ENCODE data around the gene CNOT1.

CNOT1 gene

DNA sequence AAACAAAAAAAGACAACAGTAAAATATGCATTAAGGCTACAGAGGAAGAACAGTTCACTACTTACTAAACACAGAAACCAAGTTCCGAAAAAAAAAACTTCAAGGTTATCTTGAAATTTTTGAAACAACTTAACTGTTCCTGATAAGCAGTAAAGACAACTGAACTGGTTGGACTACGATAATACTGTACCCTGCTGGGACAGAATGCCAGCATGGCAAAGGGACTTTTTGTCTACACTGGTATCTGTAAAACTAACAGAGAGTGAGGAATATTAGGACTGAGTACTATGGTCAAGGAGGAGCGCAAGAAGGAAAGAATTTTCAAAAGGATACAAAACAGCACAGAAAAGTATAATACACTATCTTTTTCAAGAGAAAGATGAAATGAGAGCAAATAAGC, 94.5 kb downstream of the CNOT1 start:
- H3K4me3 ChIP-seq (ENCODE audit: low read length), result no peak overlapping the region
- no peak for DNase-seq (ENCODE audit: low read depth, low spot score)

DNA sequence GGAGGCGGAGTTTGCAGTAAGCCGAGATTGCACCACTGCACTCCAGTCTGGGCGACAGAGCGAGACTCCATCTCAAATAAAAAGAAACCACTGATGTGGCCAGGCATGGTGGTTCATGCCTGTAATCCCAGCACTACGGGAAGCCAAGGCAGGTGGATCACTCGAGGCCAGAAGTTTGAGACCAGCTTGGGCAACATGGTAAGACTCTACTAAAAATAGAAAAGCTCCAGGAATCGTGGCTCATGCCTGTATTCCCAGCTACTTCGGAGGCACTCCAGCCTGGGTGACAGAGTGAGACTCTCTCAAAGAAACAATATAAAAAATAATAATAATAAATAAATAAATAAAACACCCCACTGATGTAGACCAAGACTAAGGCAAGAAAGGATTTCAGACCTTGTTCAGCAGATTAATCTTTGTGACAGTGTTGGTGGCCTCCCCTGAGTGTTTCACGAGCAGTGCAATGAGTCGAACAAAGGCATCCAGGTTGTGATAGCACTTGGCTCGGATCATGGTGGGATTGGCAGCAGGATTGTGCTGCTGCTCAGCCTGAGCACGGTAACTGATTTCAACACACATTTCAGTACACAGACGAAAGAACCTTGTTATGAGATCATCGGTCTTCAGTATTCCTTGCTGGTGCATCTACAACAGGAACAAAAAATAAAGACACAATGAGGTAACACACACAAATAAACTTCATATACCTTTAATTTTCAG, 95.7 kb downstream of the CNOT1 start:
- no peak for DNase-seq (ENCODE audit: low read depth, low spot score)
- no peak overlapping the region for H3K4me3 ChIP-seq (ENCODE audit: low read length)

DNA sequence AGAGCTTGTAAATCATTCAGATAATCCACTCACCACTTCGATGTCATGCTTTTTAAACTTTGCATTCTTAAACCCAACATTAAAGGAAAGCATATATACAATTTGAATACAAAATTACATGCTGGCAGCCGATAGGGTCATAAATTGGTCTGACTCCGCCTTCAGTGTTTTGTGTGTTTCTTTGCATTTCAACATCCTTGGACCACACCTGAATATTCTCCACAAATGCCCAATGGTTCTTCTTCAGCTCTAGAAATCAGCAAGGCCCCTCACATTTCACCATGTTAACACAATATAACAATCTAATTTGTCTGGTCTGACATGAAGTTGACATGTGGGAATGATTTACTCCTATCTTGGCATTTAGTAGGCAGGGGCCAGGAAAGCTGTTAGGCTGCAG, 97.2 kb downstream of the CNOT1 start:
- no peak overlapping the region for H3K4me3 ChIP-seq (ENCODE audit: low read length)
- DNase-seq (ENCODE audit: low read depth, low spot score), result no peak

DNA sequence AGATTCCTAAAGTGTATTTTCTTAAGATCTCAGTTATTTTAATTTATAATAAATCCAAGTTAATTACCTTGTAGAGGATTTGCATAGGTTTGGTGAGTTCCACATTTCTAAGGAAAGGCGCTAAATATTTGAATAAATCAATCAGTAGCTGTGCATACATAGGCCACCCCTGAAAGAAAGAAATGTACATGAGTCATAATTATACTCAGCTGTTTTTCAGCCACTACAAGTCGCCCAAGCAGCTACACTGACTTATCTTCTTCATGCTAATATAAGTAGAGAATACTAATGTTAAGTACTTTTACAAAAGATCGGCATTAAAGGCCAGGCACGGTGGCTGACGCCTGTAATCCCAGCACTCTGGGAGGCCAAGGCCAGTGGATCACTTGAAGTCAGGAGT, 99.4 kb downstream of the CNOT1 start:
- H3K4me3 ChIP-seq (ENCODE audit: low read length), result no peak overlapping the region
- DNase-seq (ENCODE audit: low read depth, low spot score), result no peak

DNA sequence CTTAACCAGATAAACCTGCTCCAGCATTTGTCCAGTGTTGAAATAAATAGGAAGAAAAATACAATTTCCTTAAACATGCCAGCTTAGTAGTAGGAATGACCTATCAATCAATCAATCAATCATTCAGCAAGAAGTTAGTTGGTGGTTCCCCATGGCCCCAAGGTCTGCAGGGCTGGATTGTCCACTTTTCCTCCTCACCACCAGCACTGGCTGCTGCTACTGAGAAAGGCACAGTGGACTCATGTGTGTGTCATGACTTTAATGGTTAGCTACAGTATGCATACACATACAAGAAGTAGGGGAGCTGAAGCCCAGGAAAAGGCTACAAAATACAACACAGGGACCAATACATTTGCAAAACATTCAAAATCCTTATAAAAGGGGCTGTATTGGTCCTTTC, 109.9 kb downstream of the CNOT1 start:
- H3K4me3 ChIP-seq (ENCODE audit: low read length), result no peak overlapping the region
- no peak for DNase-seq (ENCODE audit: low read depth, low spot score)

DNA sequence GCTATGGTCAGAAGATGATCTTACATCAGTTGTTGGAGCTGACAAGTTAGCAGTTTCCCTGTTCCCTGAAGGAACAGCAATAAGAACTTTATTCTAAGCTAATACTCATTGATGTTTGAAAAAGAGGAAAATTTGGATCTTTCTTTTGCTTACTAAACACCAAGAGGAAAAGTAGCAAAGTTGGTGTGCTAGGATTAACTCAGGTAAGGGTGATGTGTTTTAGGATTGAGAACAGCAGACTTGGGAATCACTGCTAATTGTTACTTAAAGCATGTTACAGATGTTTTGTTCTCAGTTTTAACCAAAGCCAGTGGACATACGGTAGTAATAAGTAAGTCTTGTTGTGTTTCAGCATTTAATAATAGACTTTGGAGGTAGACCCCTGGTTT, 110.7 kb downstream of the CNOT1 start:
- DNase-seq (ENCODE audit: low read depth, low spot score), result no peak
- H3K4me3 ChIP-seq (ENCODE audit: low read length), result no peak overlapping the region

DNA sequence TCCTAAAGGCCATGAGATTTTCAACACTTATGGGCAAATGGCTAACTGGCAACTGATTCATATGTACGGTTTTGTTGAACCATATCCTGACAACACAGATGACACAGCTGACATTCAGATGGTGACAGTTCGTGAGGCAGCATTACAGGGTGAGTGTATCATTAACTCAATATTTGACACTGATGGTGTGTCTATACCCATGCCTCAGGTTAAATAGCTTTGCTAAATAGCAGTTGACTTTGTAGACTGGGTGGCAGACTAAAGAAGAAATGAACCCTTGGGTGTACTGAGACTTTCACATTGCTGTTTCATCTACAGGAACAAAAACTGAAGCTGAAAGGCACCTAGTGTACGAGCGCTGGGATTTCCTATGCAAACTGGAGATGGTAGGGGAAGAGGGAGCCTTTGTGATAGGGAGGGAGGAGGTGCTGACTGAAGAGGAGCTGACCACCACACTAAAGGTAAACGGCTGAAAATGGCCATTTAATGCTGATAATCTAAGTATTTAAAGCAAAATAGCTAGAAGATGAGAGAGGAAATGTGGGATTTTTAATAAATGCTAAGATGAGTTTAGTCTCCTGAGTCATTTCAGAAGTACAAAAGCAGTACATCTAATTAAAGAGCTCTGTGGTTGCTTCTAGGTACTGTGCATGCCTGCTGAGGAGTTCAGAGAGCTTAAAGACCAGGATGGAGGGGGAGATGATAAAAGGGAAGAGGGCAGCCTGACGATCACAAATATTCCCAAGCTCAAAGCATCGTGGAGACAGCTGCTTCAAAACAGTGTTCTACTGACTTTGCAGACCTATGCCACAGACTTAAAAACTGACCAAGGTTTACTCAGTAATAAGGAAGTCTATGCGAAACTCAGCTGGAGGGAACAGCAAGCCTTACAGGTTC, 111.3 kb downstream of the CNOT1 start:
- H3K4me3 ChIP-seq (ENCODE audit: low read length), result no peak overlapping the region
- DNase-seq (ENCODE audit: low read depth, low spot score), result no peak

DNA sequence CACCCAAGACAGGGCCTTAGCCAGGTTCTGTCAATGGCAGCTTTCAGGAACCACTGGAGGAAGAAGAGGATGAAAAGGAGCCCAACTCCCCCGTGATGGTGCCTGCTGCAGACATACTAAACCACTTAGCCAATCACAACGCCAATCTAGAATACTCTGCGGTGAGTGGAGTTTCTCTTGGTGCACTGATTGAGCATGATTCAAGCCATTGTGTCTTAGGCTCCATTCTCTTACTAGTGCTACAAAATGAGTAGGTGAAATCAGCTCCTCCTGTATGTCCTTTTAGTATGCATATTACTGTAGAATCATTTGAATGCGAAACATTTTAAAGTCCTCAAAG, 112.9 kb downstream of the CNOT1 start:
- H3K4me3 ChIP-seq (ENCODE audit: low read length), result no peak overlapping the region
- no peak for DNase-seq (ENCODE audit: low read depth, low spot score)

DNA sequence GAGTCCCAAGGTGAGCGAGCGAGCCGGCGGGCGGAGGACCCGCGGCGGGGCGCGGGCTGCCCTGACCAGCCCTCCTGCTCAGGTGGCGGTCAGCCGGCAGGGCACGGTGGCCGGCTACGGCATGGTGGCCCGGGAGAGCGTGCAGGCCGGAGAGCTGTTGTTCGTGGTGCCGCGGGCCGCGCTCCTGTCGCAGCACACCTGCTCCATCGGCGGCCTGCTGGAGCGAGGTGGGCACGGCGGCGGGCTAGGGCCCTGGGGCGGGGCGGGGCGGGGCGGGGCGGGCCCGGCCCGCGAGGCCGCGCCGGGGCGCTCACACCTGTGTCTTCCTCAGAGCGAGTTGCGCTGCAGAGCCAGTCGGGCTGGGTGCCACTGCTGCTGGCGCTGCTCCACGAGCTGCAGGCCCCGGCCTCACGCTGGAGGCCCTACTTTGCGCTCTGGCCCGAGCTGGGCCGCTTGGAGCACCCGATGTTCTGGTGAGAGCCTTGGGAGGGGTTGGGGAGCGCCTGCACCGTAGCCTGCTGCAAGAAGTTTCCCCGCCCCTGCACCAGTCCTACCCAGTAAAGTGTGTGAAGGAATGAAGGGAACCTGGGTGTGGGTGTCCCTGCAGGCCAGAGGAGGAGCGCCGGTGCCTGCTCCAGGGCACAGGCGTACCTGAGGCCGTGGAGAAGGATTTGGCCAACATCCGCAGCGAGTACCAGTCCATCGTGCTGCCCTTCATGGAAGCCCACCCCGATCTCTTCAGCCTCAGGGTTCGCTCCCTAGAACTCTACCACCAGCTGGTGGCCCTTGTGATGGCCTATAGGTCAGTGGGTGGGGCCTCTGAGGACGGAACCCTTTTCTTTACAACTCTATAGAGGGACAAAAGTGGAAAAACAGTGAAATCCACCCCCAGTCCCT, 113.5 kb downstream of the CNOT1 start:
- DNase-seq (ENCODE audit: low read depth, low spot score), result no peak
- no peak overlapping the region for H3K4me3 ChIP-seq (ENCODE audit: low read length)

DNA sequence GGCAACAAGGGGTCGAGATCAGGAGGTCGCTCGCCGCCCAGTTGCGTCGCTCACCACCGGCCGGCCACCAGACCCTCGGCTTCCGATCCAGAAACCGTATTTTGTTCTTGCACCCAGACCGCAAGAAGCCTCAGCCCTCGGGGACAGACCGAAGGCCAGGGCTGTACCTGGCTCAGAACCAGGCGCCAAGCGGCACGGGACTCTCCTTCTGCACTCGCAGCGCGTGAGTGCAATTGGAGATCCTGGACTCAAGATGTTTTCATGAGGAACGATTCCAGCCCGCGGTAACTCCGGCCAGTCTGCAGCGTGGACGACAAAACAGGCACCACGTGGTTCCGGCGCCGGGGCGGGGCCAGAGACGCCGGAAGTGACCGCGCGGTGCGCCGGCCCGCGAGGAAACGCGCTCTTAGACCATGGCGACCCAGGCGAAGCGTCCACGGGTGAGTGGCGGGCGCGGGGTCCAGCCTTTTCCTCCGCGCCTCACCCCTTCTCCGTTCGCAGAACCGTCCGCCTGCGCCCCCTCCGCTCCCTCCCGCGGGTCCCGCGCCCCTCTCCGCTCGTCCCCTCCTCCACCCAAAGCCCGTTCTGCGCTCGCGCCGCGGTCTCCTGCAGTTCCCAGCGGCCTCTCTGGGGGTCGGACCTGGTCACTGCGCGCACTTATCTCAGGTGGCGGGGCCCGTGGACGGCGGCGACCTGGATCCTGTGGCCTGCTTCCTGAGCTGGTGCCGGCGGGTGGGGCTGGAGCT, 114.3 kb downstream of the CNOT1 start, which contains the start of gene SETD6:
Gene SETD6, plus strand, starts transcription at position 393 of the 746 bp plus-strand sequence. Its CDS starts 21 bp downstream, at position 414.
- no peak within 1 kb of the TSS for H3K4me3 ChIP-seq (ENCODE audit: low read length)
- DNase-seq (ENCODE audit: low read depth, low spot score), result no peak

DNA sequence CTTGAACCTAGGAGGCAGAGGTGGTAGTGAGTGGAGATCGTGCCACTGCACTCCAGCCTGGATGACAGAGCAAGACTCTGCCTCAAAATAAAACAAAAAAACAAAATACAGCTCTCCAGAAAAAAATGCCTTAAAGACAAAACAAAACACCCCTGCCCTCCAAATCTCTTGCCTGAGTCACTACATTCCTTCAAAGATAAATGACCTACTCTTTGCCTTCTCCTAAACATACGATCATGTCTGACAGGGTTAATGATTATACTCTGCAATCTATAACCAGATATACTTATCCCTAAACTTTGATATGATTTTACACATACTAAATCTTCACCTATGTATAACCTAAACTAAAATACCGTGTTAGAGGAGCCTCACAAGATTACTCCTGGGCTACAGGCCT, 115.8 kb downstream of the CNOT1 start:
- no peak overlapping the region for H3K4me3 ChIP-seq (ENCODE audit: low read length)

DNA sequence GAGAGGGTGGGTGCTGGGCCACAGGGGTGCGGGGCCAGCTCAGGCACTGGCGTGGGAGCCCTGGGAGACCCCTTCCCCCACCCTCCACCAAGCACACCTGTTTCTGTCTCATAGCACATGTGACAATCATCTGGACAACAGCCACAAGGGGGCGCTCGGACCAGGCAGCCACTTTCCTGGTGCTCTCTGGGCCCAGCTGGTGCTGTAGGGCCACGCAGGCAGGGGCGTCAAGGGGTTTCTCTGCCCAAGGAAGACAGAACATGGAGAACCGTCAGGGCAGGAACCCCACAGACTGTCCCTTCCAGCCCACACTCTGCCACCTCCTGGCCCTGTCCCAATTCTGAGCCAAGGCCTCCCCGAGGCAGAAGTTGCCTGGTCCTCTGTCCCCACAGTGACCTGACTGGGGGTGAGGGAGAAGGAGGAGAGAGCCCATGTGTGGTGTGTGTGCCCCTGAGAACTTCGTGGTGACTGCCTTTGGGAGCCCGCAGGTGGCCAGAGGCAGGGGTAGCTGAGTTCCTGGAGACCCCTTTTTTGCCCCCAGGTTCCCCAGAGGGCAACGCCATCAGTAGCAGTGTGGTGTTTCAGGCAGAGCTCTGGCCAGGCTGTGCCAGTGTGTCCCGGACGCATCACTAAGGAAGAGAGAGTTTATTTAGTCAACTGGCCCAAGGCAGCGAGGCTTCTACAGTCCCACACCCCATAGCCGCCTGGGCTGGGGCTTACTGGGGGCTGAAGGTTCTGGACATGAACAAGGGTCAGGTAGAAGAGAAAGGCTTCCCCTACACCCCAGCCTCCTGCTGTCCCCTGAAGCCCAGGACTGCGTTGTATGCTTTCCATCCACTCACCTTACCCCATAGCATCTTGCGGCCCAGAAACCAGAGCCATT, 117.5 kb downstream of the CNOT1 start:
- DNase-seq (ENCODE audit: low read depth, low spot score), result peak; percentile 44
- H3K4me3 ChIP-seq (ENCODE audit: low read length), result no peak overlapping the region

More for the DNA sequence above, 115.8 kb downstream of the CNOT1 start:
- DNase-seq (ENCODE audit: low read depth, low spot score), result no peak

DNA sequence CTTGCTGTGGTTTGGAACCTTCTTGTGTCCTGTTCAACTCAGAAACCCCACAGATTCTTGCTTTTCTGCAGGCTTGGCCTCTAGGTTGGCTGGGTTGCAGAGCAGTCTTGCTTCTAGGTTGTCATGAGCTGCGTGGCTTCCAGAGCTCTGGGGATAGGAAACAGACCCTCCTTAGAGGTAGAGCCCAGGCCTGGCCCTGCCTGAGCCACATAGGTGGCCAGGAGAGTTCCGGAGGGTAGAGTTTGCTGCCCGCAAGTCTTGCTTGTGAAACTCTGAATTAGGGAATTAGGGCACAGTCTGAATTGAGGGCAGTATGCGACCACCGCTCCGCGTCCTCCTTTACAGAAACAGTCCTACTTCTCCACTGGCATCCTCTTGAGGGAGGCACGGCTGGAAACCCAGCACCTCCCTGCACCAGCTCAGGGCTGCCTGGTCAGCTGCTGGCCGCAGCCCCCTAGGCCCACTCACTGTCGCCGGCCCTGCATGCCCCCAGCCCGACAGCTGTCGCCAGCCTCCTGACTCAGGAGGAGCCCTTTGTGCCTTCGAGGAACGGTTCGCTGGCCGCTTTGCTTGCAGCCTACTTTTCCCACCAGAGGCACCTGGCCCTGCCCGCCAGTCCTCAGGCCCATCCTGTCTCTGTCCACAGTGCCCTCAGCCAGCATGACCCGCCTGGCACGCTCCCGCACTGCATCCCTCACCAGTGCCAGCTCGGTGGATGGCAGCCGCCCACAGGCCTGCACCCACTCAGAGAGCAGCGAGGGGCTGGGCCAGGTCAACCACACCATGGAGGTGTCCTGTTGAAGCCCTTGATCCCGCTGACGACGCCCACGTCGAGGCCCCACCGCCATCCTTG, 118.6 kb downstream of the CNOT1 start:
- DNase-seq (ENCODE audit: low read depth, low spot score), result no peak
- H3K4me3 ChIP-seq (ENCODE audit: low read length), result no peak overlapping the region

DNA sequence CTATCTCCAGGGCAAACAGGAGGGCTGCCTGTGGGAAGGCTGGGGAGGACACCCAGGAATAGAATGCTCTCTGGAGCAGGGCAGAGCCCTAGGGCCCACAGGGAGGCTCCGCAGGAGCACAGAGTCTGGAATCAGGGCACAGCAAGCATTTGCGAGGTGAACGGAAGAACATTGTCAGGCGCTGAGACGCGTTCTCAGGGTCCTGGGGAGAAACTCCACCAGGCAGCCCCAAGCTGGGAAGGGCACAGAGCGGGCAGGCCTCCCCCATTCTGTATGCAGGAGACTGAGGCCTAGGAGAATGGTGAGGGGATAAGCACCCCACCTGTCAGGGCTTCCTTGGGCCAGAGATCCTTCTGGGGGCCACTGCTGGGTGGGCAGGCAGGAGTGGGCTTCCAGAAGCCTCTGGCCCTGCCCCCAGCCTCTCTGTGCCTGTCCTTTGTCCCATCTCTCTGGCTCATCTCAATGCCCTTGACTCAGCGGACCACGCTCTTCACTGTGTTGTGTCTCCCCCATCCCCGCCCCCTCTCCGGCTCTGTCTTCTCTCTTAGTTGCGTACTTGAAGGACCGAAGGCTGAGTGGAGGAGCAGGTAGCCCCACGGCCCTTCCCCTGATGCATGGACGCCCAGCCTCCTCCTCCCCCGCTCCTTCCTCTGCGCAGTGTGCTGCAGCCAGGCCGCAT, 119.4 kb downstream of the CNOT1 start:
- no peak overlapping the region for H3K4me3 ChIP-seq (ENCODE audit: low read length)
- DNase-seq (ENCODE audit: low read depth, low spot score), result no peak

DNA sequence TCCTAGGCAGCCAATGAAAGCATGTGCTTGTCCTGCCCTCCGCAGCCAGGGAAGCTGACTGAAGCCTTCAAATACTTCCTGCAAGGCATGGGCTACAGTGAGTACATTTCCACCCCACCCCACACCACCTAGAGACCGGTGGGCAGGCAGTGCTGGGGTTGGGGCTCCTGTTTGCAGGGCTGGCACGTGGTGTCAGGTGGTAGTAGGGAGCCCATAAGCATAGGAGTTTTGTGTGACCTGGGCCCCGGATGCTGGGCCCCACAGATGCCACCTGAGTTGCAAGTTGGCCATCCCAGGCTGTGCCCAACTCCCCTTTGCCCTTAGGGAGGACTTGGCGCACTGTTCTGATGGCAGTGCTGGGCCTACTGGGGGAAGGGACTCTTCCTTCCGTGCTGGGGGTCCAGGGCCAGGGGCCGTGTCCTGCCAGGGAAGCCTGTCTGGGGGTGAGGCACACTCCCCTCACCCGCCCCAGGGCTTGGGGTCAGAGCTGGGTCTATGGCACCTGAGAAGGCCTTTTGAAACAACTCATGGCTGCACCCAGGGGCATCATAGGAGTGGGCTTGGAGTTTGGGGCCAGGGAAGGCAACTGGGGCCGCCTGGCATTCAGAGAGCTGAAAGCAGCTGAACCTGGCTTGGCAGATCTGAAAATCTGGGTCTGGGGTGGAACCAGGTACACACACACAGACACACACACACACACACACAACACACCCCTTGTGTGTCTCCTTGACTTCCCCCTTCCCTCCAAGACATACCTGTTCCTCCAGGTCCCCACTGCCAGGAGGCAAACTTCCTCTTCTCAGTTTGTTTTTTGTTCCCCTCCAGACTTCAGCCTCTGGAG, 120.2 kb downstream of the CNOT1 start:
- DNase-seq (ENCODE audit: low read depth, low spot score), result no peak
- no peak overlapping the region for H3K4me3 ChIP-seq (ENCODE audit: low read length)
